Left forelimb (tissue), 1 donor: Measurements from ENCODE around the gene IFI6.

ENCODE experiments used
- DNase-seq: peaks from one replicate; pipeline ENCODE4 v3.0.0-alpha.2; 2018; ENCODE audit warnings: low spot score

IFI6 gene

DNA sequence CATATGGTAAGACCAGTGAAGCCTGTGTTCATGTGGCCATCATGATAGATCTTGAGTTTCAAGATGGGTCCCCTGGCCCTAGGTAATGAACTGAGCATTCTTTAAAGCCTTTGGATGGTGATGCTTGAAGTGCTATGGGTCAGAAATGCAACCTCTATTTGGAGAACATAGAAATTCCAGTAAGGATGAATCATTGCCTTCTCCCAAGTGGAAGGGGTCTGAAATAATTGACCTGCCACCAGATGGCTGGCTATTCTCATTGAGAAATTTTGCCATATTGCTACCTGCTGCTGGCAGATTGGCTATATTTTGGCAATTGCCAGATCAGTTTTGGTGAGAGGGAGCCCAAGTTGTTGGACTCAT lies 739 bp upstream of the IFI6 start:
- no peak for DNase-seq

DNA sequence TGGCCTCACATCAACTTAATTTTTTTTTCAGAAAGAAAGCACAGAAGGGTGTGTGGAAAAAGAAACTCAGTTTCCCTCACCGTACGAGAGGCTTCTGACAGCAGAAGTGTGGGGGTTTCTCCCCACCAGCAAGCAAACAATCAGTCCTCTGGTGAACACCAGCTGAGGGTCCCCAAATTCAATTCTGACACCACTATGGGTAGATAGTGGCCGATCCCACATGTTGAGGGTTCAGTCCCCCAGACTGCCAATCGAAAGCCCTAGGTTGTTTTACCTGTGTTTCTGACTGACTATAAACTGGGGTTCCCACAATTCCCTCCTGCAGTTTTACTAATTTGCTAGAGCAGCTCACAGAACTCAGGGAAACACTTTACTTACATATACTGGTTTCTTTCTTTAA lies 2.1 kb downstream of the IFI6 start:
- DNase-seq: no peak

DNA sequence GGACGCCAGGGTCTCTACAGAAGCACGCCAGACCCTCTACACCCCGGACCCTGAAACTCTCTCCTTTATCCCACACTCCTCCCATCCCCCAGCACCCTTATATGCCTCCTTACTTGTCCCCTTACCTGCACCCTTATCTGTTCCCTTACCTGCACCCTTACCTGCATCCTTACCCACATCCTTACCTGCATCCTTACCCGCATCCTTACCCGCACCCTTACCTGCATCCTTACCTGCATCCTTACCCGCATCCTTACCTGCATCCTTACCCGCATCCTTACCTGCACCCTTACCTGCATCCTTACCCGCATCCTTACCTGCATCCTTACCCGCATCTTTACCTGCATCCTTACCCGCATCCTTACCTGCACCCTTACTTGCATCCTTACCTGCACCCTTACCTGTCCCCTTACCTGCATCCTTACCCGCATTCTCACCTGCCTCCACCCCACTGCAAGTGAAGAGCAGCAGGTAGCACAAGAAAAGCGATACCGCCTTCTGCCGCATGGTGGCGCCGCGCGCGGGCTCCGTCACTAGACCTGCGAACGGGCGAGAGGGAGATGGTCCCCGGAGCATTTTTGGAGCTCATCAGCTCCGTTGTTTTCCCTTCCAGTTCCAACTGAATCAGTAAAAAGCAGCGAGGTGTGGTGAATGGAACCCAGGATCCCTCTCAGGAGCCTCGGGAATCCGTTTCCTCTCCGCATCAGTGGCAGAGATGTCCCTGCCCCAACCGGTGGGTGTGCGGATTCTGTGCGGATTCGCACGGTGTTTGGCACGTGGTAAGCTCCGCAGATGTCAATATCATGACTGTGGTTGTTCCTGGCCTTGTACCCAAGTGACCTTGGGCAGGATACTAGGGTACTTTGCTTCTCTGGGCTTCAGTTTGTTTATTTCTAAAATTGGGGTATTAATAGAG lies 2.9 kb downstream of the IFI6 start:
- DNase-seq: peak; percentile 81

DNA sequence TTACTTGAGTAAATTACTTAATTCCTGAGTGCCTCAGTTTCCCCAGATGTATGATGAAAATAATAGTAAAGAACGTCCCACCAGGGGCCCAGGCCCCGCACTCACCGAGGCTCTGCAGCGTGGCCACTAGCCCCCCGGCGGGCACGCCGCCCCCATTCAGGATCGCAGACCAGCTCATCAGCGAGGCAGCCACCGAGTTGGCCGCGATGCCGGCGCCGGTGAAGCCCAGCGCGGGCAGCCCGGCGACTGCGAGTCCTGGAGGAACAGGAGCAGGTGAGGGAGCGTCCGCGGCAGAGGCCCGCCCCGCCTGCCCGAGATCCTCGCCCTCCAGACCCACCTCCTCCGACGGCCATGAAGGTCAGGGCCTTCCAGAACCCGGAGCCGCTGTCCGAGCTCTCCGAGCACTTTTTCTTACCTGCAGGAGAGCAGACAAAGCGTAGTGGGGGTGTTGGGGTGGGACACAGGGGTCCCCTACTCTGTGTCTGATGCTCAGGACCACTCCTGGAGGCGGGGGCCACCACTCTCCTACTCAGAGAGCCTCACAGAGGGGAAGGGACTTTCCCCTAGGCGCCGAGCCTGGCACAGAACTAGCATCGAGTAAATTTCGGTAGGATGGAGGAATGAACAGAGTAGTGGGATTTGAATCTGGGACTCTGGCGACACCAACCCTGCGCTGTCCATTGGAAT lies 3.7 kb downstream of the IFI6 start:
- DNase-seq: no peak

DNA sequence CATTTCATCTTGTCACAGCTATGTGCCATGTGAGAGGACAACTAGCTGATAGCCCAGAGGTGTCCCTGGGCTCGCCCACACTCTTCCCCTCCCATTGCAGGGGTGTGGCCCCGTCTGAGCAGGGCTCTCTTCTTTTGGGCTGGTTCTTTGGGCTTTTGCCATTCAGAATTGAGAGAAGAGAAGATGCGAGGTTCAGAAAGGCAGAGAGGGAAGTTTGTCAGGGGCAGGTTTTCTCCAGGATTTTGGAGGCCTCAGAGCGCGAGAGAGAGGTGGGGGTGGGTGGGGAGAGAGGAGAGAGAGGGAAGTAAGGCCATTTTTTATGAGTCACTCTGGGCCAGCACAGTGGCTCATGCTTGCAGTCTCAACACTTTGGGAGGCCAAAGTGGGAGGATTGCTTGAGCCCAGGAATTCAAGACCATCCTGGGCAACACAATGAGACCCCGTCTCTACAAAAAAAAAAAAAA lies 5.2 kb downstream of the IFI6 start:
- DNase-seq: no peak

DNA sequence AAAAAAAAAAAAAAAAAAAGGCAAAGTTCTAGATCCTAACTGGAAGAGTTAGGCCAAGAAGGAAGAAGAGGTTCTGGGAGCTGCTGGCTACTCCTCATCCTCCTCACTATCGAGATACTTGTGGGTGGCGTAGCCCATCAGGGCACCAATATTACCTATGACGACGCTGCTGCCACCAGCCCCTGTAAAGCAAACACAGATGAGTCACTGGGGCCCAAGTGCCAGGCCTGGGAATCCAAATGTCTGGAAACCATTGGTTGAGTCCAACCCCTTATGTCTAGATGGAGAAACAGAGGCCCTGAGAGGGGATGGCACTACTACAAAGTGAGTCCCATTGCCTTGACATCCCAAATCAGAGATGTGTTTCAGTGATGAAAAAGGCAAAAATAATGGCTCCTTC lies 5.7 kb downstream of the IFI6 start:
- DNase-seq: no peak

DNA sequence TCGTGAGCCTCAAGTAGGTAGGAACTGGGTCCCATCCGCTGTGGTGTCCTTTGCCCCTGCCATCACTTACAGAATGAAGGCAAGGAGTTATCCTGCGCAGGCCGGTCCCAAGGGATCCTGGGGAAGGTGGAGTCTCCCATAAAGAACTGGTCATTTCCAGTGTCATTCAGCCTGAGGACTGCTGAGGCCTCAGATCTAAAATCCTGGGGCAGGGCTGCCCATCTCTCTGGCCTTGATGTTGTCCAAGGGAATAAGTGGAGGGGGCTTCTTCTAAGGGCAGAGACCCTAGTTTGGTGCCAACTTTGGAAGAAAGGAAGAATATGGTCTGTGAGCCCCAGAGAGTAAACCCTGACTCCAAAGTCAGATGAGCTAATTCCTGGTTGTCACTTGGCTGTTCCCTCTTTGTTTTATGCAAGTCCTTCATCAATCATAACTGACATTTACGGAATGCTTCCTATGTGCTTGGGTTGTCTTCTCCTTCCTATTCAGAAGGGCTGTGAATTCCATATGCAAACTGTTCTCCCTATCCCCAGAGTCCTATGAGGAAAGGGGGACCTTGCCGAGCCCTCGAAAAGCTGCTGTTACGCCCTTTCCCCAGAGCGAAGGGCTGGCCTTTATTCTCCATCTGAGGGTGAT lies 6.9 kb downstream of the IFI6 start:
- no peak for DNase-seq

DNA sequence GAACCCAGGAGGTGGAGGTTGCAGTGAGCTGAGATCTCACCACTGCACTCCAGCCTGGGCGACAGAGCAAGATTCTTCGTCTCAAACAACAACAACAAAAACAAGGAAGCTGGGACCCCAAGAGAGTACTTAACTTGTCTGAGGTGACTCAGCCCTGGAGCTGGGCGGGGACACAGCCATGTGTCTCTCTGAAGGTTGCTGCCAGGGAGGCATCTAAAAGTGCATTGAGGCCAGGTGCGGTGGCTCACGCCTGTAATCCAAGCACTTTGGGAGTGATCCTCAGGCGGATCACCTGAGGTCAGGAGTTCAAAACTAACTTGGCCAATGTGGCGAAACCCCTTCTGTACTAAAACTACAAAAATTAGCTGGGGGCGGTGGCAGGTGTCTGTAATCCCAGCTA lies 7.7 kb downstream of the IFI6 start:
- DNase-seq: no peak

DNA sequence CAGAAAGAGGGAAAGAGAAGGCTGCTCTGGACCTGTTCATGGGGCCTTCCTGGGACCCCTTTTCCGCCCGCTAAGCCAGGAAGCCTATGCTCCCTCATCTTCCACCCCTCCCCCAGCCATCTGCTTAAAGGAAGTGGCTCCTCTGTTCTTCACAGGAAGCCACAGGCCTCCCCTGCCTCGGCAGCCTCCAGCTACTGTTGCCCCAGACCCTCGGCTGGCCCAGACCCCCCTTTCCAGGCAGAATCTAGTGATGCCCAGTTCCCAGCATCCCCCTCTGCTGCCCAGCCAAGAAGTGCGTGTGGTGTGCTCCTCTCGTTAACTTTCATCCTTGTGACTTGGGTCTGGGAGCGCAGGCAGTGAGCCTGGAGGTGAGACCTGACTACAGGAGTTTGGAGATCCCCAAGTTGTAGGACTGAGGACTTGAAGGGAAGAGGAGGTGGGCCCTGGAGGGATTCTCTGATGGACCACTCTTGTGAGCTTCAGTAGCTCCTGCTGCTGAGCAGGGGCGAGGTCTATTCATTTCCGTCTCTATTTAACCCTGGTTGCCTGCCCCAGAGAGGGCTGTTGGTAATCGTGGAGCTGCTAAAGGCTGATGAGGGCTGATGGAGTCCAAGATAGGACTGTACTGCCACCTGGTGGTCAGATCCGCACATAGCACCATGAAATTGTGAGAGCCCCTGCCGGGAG lies 9.1 kb downstream of the IFI6 start:
- peak; percentile 89 for DNase-seq

DNA sequence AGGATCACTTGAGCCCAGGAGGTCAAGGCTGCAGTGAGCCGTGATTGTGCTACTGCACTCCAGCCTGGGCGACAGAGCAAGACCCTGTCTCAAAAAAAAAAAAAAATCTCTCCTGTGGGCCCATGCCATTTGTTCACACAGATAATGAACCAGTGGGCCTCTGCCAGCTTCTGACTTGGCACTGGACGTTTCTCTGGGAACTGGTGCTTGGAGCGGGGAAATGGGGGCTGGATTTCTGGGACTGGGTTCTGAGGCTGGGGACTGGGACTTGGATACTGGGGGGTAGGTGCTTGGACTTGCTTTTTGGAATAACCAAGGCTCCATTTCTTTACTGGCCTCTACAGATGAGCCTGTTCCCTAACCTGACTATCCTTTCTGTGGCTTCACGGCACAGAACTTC lies 9.7 kb downstream of the IFI6 start:
- no peak for DNase-seq

DNA sequence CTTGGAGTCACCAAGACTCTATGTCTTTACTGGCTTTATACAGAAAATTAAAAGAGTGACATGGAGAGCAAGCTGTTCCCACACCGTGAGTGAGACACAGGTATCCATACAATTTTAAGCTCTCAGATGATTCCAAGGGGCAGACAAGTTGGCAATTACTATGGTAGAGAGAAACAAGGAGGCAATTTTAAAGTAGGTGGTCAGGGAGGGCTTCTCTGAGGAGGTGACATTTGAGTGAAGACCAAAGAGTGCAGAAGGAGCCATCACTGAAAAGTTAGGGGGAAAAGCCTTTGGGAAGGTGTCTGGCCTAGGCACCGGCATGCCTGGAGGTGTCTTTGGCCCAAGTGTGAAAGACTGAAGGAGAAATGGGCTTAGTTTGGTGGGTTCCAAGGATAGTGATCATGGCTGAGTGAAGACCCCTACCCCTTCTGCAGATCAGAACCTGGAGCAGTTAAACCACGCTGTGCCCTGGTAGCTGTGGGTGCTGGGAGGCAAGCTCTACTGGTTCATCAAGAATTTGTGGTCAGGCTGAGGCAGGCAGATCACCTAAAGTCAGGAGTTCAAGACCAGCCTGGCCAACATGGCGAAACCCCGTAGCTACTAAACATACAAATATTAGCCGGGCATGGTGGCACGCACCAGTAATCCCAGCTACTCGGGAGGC lies 10.4 kb downstream of the IFI6 start:
- DNase-seq: no peak

DNA sequence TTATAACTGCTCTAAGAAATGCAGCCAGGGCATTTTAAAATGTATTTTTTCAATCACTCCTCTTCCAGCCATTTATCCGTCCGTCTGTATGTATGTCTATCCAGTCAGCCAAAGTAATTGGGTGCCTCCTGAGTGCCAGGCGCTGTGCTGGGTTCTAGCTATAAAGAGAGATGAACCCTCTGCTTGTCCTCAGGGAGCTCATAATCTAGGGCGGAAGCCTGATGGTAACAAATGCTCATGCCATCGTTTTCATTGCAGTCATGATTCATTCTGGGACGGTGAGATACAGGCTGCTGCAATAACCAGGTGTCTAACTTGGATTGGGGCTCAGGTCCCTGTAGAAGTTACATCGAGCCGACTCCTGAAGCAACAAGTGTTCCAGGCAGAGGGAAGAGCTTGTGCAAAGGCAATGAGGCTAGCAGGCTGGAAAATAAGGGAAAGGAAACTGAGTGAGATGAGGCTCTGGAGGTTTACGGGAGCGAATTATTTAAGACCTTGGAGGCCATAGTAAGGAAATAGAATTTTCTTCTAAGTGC lies 11.6 kb downstream of the IFI6 start:
- no peak for DNase-seq

DNA sequence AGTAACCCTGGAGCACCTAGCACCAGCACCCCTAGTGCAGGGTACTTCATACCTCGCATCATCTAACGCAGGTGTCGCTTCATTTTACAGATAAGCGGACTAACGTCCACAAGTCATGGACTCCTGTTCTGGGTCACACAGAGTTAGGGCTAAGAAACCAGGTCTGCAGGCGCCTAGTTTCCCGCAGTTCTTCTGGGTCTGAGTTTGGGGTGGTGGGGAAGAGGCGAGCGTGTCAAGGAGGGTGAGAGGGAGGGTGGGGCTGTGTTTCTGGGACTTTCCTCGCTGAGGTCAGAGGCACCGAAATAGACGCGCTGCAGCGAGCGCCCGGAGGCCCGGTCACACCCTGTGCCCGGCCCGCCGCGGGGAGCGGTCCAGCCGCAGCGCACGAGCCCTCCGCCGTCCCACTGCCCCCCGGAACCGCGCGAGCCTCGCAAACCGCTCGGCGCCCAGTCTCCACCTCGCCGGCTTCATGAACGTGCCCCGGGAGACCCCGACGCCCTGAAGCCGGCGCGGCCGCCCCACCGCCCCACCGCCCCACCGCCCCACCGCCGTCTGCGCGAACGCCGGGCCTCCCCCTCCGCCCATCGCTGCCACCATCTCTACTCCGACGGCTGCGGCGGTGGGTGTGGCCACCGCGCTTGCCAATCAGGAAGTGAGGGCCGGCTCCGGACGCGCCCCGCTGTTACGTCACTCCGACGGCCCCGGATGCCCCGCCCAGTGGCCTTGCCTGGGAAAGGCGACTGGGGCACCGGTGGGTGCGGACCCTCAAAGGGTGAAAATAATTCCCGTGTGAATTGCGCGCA lies 12.3 kb downstream of the IFI6 start:
- DNase-seq: peak; percentile 90

DNA sequence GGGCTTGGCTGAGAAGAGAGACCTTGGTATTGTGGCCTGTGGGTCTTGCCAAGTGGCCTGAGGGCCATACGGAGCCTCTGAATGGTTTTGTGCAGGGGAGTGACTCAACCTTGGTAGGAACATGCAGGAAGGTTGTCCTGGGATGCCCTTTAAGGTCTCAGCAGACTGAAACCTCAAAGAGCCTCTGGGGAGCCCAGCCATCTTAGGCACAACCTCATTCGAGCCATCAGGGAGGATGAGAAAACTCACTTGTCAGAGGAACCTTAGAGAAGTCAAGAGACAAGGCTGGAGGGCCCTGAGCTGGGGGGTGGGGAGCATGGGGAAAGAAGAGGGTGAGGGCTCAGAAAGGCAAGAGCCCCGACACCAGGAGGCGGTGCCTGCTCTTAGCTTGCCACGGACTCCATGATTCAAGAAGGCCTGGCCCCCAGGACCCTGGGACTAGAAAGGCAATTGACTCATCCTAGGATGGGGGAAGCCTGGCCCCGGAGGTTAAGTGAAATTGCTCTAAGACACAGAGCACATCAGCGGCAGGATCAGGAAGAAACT lies 13.0 kb downstream of the IFI6 start:
- DNase-seq: no peak

DNA sequence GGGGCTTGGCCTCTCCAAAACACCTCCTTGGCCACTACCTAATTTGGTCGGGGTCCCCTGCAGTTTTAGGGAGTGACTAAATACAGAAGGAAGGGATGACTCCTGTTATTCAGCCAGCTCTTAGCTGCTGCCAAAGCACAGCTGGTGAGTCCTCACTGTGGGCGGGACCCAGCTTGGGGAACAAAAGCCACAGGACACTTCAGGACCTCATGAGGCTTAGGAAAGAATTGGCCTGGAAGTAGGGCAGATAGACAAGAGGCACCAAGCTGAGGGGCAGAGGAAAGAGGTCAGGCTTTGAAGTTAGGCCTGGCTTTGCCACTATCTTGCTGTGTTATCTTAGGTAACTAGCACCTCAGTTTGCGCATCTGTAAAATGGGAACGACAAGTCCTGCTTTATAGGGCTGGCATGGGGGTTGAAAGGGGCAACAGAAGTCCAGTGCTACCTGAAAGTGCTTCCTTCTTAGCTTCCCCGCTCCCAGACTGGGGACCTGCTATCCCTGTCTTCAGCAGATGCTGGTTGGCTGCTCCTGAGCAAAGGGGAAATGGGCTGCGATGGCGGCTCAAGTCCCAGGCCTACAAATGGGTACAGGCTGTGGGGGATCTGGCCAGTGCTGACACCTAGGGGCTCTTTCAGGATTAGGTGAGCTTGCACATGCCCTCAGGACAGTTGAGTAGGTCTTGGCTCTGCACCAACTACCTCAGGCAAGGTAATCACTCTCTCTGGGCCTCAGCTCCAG lies 15.7 kb downstream of the IFI6 start:
- DNase-seq: no peak

DNA sequence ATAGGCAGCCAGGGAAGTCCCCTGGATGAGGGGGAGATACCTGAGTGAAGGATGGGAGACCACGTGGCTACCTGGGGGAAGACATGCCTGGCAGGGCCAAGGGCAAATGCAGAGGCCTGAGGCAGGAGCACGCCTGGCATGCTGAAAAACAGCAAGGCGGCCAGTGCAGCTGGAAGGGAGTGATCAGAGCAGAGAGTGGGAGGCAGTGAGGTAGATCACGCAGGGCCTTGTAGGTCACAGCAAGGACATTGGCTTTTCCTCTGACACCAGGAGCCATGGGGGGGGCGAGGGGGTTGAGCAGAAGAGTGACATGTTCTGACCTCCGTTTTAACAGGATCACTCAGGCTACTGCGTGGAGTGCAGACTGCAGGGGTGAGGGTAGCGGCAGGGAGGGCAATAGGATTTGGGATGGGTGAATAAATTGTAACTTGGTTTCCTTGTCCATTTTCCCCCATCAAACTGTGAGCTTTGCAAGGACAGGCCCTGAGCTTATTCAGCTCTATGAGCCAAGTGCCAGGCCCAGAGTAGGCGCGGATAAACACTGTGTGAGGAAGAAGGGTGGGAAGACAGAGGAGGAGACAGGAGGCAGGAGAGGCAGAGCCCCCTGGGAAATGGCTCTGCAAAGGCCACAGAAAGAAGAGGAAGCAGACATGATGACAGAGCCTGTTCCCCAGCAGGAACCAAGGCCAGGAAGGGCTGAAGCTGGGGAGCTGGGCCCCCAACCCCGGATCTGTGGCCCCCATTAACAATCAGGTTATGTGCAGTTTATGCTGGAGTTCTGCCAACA lies 16.6 kb downstream of the IFI6 start:
- DNase-seq: no peak

DNA sequence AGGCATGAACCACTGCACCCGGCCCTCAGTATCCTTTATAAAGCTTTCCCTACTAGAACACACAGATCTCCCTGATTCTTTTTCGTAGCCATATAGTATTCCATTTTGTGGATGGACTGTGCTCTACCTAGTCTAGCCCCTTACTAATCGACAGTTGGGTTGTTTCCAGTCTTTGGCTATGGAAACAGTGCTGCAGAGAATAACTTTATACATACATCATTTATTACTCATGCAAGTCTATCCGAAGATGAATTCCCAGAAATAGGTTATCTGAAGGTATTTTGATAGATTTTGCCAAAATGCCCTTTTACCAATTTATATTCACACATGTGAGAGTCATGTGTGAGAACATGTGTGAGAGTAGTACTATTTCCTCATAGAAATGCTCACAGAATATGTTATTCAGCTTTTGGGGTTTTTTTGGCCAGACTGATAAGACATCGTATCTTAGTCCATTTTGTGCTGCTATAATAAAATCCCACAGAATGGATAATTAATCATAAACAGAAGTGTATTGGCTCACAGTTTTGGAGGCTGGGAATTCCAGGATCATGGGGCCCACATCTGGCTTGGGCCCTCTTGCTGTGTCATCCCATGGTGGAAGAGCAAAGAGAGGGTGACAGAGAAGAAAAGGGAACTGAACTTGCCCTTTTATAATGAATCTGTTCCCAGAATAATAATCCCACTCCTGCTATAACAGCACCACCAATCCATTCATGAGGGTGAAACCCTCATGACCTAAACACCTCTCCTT lies 19.7 kb downstream of the IFI6 start:
- no peak for DNase-seq

DNA sequence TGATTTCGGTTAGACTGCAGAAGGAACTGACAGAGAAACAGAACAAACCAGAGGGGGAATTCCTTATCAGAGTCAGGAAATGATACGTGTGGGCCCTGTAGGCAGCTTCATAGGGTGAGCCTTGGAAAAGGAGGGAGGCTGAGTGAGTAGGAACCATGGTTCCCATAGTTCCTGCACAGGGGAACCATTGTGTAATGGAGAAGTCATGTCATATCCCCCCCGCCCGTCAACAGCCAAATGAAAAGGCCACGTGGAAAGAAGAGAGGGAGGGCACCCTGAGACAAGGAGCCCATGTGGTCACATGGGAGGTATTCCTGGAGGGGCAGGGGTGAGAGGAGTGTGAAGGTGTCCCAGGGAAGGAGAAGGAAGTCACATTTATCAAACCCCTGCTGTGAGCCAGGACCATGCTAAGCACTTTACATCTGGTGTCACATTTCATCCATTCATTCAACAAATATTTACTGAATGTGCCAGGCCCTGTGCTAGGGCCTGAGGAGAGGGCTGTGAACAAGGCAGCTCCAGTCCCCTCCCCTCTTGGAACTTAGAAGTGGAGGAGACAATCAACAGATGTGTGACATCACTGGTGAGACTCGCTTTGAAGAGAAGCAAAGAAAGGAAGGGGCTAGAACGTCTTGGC lies 21.3 kb downstream of the IFI6 start:
- no peak for DNase-seq
